ENCODE data around the gene PSMB3.
"Not testable (repeated sequence)": the region's sequence is repeated elsewhere in the genome, so short reads cannot be mapped to it uniquely, and the experiment has no call there.

PSMB3 gene

DNA sequence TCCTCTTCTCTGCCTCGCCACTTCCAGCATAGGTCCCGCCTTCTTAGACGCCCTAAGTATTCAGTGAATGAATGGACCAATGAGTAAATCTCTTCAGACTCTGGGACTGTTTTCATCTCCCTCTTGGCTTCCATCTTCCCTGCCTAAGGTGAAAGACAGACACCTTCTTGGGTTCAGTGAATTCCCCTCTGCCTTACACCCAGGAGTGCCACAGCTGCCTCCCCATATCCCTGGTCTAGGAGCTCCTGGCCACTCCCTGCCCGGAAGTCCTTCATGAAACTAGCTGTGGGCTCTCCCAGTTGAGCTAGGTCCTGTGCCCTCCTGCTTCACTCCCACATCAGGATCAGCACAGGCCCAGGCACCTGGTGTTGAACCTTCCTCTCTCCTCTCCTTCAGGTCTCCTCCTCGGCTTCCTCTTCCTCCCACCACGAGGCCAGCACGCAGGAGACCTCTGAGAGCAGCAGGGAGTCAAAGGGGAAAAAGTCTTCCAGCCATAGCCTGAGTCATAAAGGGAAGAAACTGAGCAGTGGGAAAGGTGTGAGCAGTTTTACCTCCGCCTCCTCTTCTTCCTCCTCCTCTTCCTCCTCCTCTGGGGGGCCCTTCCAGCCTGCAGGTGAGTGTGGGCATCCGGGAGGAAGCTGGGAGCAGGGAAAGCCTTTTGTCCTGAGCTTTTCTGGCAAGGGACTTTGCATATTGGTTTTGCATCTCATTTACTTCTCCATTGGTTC lies 37.2 kb upstream of the PSMB3 start:
- H3K4me3 ChIP-seq (ENCODE audit: low read depth, low read length): no peak overlapping the region

DNA sequence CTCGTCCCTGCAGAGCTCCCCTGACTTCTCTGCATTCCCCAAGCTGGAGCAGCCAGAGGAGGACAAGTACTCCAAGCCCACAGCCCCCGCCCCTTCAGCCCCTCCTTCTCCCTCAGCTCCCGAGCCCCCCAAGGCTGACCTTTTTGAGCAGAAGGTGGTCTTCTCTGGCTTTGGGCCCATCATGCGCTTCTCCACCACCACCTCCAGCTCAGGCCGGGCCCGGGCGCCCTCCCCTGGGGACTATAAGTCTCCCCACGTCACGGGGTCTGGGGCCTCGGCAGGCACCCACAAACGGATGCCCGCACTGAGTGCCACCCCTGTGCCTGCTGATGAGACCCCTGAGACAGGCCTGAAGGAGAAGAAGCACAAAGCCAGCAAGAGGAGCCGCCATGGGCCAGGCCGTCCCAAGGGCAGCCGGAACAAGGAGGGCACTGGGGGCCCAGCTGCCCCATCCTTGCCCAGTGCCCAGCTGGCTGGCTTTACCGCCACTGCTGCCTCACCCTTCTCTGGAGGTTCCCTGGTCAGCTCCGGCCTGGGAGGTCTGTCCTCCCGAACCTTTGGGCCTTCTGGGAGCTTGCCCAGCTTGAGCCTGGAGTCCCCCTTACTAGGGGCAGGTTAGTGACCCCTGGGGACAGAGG lies 36.1 kb upstream of the PSMB3 start:
- H3K4me3 ChIP-seq (ENCODE audit: low read depth, low read length): no peak overlapping the region

DNA sequence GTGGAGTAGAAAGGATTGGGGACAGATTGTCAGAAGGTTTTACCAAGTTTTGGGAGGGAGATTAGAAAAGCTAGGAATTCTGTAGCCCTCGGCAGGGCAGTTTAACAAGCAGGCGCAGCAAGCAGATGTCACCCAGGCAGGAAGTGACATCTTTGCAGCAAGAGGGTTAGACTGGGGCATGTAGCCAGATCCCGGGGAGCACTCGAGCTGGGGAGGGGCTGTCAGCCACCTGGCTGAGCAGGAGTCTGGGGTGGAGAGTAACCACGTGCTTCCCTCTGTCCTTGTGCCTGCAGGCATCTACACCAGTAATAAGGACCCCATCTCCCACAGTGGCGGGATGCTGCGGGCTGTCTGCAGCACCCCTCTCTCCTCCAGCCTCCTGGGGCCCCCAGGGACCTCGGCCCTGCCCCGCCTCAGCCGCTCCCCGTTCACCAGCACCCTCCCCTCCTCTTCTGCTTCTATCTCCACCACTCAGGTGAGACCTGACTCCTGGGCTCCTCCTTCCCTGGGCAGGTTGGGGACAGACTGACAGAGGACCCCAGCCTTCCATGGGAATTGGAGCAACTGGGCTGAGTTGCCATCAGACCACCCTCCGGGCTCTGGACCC lies 35.3 kb upstream of the PSMB3 start:
- no peak overlapping the region for H3K4me3 ChIP-seq (ENCODE audit: low read depth, low read length)

DNA sequence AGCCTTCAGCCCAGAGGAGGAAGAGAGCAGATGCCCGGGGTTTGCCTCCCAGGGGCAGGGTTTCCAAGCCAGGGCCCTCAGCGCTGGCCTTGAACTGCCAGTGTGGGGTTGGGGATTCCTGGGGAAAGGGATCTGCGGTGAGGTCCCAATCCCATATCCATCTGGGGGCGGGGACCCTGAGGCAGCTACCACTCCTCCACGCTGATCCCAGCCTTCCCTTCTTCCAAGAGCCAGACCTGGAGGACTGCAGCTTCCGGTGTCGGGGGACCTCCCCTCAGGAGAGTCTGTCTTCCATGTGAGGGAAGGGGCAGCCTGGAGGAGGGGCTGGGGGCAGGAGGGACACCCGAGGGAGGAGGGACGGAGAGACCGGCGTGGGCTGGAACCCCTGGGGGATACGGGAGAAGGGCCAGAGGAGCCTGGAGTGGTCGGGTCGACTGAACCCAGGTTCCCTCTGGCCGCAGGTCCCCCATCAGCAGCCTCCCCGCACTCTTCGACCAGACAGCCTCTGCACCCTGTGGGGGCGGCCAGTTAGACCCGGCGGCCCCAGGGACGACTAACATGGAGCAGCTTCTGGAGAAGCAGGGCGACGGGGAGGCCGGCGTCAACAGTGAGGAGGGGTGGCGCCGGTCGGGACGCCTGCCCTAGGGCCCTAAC lies 33.1 kb upstream of the PSMB3 start:
- H3K4me3 ChIP-seq (ENCODE audit: low read depth, low read length): peak overlapping the region; percentile 6

DNA sequence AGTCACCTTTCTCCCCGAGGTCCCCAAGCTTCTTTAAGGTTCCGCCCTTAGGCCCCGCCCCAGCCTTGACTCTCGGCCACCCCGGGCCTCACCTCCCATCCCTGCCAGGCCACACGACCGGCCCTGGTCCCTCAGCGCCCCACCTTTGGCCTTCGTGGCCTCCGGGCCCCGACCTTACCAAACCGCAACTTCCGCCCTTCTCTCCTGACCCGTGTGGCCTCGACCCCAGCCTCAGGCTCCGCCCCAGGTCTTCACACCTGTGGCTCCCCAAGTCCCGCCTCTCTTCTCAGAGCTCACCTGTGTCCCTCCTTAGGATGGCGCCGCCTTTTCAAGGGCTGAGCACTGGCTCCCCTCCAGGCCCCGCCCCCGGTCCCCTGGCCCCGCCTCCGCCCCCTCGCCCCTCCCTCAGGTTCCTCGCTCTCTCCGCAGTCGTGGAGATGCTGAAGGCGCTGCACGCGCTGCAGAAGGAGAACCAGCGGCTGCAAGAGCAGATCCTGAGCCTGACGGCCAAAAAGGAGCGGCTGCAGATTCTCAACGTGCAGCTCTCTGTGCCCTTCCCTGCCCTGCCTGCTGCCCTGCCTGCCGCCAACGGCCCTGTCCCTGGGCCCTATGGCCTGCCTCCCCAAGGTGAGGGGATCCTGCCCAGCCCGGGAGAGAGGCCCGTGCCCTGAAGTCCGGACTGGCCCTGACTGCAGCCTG lies 32.4 kb upstream of the PSMB3 start:
- peak overlapping the region; percentile 6 for H3K4me3 ChIP-seq (ENCODE audit: low read depth, low read length)

DNA sequence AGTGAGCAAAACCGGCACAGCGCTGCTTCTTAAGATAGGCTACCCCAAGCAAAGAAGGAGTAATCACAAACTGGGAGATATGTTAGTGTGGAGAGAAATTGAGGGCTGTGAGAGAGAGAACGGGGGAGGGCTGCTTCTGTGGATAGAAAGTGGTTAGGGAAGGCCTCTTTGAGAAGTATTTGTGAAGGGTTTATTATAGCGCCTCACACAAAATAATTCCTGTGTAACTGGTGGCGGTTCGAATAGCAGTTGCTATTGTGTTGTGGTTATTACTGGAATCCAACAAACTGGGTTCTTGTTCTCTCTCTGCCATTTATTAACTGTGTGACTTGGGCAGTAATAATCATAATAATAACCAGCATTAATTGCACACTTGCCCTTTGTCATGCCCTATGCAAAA lies 31.6 kb upstream of the PSMB3 start:
- H3K4me3 ChIP-seq (ENCODE audit: low read depth, low read length): no peak overlapping the region

DNA sequence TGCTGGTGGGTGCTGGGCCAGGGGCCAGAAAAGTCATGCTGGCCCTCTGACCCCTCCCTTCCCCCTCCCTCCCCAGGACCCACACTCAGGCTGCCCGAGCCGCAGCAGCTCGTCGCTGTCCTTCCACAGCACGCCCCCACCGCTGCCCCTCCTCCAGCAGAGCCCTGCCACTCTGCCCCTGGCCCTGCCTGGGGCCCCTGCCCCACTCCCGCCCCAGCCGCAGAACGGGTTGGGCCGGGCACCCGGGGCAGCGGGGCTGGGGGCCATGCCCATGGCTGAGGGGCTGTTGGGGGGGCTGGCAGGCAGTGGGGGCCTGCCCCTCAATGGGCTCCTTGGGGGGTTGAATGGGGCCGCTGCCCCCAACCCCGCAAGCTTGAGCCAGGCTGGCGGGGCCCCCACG lies 30.7 kb upstream of the PSMB3 start:
- no peak overlapping the region for H3K4me3 ChIP-seq (ENCODE audit: low read depth, low read length)

DNA sequence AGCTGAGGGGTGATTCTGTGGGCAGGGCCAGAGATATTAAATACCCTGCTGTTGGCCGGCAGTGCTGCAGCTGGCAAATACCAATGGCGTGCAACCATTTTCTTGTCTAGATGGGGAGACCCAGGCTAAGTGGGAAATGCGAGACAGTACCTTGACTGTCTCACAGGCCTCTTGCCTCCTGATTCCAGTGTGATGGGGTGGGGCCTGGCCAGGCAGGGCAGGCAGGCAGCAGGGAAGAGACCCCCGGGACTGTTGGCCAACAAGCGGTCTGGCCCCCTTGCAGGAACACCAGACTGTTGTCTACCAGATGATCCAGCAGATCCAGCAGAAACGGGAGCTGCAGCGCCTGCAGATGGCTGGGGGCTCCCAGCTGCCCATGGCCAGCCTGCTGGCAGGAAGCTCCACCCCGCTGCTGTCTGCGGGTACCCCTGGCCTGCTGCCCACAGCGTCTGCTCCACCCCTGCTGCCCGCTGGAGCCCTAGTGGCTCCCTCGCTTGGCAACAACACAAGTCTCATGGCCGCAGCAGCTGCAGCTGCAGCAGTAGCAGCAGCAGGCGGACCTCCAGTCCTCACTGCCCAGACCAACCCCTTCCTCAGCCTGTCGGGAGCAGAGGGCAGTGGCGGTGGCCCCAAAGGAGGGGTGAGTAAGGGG lies 28.1 kb upstream of the PSMB3 start:
- H3K4me3 ChIP-seq (ENCODE audit: low read depth, low read length): no peak overlapping the region

DNA sequence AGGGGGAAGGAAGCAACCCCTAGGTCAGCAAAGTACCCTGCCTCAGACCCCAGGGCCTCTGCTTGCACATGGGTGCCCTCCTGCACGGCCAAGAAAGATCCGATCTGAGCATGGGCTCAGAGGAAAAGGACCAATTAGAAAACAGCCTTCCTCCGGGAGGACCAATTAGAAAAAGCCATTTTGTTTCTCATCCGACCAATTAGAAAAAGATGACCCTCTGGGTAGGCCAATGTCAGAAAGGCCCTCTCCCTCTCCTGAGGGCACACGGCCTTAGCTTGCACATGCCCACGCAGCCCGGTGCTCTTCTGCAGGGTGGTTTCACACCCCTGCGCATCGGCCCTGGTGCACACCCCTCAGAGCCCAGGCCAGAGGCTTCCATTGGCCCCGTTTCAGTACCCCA lies 27.5 kb upstream of the PSMB3 start:
- H3K4me3 ChIP-seq (ENCODE audit: low read depth, low read length): no peak overlapping the region

DNA sequence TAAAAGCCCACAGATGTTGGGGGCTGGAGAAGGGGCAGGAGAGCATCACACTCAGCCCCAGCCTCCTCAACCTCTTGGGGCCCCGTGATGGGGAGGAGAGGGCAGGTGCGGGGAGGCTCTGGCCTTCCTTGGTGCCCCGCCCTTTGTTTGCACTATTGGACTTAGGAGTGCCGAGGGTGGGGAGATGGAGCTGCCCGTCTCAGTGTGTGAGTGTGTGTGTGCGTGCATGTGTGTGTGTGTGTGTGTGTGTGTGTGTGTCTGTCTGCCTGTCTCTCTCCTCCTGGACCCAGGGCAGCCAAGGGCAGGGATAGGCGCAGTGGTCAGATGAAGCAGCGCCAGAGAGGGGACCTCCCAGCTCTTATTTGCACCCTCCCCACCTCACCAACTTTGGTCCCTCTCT lies 26.4 kb upstream of the PSMB3 start:
- H3K4me3 ChIP-seq (ENCODE audit: low read depth, low read length): not testable (repeated sequence)

DNA sequence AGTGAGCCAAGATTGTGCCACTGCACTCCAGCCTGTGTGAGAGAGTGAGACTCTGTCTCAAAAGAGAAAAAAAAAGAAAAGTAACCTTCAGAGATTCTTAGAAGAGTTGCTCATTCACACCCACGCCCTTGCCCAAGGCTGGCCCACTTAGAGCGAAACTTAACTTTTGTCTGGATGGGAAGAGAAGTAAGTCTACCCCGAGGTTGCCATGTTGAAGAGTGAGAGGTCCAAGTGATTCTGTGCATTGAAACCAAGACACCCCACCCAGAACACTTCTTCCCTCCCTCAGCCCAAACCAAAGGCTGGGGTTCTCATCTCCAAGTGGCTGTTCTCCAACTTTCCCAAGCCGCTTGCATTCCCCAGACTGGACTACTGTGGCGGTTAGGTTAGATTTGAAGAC lies 24.8 kb upstream of the PSMB3 start:
- no peak overlapping the region for H3K4me3 ChIP-seq (ENCODE audit: low read depth, low read length)

DNA sequence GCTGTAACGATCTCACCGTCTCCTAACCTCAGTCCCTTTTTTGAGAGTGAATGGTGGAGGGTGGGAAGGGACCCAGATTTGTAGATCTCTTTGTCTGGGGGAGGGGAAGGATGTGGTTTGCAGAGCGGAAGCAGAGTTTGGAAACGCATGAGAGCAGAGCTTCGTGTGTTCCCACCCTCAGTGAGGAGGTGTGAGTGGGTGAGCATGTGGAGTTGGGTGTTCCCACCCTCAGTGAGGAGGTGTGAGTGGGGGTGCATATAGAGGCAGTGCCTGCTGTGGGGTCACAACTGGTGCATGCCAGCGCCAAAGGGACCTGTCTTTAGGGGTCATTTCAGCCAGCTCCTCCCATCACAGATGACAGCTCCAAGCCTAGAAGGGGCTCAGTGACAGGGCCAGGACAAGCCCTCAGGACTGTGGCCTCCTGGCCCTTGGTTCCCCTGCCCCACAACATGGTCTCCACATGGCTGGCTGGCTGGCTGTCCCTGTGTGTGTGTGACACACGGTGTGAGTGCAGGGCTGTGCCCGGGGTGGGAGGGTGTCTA lies 24.2 kb upstream of the PSMB3 start:
- H3K4me3 ChIP-seq (ENCODE audit: low read depth, low read length): no peak overlapping the region

DNA sequence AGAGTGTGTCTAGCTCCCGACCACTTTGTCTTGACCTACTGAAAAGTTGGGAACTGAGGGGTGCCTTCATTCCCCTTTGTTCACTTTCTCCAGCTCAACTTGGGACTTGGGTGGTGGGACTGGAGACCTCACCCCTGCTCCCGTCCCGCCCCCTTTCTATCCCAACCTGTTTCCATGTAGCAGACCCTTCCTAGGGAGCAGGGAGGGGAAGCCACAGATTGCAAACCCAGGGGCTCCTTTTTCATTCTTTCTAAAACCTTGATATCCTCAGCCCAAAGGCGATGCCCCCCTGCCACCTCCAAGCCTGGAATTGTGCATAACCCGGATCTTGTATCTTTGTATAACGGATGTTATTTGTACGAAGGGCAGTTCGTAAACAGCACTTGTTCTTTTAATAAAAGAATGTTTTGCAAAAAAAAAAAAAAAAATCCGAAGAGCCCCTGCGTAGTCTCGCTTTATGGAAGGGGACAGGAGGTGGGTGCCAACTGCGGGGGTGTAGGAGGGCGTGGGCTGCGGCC lies 23.1 kb upstream of the PSMB3 start:
- peak overlapping the region; percentile 45 for H3K4me3 ChIP-seq (ENCODE audit: low read depth, low read length)

DNA sequence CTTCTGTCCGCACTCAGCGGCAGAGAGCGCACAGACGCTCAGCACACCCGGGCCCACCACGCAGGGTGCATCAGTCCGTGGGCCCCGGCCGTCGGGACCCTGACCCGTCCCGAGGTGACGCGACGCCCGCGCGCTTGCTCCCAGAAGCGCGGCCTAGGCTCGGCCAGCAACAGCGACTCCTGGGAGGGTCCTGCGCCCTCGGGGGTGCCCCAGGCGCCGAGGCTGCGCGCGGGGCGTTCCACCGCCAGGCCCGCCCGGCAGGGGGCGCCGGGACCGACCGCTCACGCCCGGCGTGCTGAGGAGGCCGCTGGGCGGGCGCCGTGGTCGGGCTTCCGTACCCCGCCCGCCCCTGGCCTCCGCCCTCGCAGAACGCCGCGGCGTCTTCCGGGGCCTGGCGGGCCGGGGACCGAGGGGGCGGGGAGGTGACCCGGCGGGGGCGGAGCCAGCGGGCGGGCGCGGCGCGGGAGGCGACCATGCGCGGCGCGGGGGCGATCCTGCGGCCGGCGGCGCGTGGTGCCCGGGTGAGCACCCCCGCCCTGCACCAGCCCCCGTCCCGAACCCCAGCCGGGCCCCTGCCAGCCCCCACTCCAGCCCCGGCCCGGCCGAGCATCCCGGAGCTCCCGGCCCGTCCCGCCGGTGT lies 22.5 kb upstream of the PSMB3 start, which contains the start of gene CISD3:
TSS of gene CISD3 (plus strand) at position 456 of the 640 bp plus-strand sequence. CDS start at position 474, 18 bp downstream.
- peak within 1 kb of the TSS; percentile 69 for H3K4me3 ChIP-seq (ENCODE audit: low read depth, low read length)

DNA sequence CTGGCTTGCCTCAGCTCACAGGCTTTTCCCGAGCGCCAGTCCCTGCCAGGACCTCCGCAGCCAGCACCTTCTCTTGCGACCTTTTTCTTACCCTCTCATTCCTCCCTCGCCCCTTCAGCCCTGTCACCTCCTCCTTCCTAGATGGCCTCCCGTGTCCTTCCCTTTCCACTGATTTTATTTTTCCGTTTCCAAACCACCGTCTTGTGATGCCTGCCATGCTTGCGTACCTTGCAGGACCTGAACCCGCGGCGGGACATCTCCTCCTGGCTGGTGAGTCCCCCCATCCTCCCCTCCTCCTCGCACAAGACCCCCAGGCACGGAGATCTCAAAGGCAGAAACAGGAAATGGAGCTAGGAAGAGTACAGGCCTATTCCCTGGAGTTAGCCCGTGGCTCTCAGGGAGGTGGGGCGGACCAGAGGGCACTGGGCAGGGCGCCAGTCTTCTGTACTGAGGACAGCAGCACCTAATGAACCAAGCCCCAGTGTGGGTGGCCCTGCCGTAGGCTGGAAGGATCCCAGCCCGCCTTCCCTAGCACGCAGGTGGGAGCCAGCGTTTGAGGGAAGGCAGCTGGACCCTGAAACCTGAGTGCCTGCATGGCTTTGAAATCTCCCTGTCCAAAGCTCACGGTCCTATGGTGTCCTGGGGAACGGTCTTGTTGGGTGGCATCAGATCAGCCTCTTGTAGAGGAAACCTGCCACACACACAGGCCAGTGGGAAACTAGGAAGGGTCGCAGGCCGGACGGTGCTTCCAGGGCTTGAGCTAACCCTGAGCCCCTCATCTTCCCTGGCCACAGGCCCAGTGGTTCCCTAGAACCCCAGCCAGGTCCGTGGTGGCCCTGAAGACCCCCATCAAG lies 21.8 kb upstream of the PSMB3 start:
- H3K4me3 ChIP-seq (ENCODE audit: low read depth, low read length): peak overlapping the region; percentile 69

DNA sequence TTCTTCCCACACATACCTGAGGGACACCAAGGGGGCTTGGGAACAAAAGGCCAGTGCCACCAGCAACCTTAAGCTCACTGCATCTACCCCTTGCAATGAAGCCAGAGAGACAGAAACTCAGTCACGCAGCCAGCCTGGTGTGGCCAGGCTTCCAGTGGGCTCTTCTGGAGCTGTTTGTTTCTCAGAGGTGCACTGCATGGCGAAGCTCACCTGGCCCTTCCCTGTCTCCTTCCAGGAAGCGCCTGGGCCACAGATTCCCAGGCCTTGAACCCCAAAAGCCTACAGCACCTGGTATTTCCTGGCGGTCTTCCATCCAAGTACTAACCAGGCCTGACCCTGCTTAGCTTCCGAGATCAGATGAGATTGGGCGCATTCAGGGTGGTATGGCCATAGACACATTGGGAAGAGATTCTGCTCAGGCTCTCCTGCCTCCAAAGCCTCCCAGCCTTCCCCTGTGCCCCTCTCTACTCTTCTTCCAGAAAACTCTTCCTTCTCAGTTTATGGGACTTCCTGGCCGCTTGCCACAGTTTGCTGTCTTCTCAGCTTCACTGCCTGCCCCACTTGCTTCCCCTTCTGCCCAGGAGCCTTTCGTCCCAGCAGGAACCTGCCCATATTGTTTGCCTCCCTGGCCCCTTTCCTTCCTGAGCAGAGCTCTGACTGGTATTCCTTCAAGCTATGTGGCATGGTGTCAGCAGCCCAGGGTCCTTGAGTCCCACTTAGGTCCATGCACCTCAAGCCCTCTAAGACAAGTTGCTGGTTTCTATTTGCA lies 20.8 kb upstream of the PSMB3 start:
- H3K4me3 ChIP-seq (ENCODE audit: low read depth, low read length): no peak overlapping the region

DNA sequence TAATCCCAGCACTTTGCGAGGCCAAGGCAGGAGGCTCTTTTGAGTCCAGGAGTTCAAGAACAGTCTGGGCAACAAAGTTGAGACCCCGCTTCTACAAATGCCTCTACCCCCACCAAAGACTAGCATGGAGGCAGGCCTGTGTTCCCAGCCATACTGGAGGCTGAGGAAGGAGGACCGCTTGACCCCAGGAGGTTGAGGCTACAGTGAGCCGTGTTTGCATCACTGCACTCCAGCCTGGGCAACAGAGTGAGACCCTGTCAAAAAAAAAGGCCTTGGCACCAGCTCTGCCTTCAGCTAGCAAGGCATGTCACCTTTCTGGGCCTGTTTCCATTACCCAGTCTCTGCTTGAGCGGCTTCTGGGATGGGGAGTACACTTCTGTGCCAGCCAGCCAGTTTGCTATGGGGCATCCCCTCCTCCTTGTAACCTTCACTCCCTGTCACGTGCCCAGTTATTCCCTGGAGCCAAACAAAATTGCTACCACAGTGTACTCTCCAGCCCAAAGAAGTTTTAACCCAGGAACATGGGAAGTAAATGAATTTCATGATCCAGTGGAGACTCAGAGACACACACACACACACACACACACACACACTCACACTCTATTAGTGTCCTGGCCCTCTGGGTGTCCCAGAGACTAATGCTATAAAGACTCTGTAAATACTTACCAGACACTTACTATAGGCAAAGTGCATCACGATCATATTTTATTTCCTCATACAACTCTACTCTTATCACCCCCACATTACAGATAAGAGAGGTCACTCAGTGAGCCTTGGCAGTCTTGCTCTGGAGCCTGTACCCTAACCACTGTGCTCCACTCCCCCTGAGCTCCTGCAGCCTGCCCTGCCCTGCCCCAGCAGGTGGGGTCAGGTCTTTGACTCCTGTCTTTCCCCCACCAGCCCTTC lies 19.9 kb upstream of the PSMB3 start:
- H3K4me3 ChIP-seq (ENCODE audit: low read depth, low read length): no peak overlapping the region

Data from iPS-11a (cell line).